HEK293 (cell line): ENCODE measurements around the gene ITGB6.

Source experiments
- CTCF ChIA-PET: fragments of 350-600 bp; formaldehyde crosslinking; extraction: SDS; loops from one replicate; lab custom pipeline; 2021; ENCODE audit warnings: antibody characterized with exemption; lab: Yijun Ruan, JAX
- POLR2A ChIA-PET: fragments of 300-600 bp; formaldehyde crosslinking; extraction: SDS; loops from one replicate; lab custom pipeline; 2020; ENCODE audit warnings: antibody characterized with exemption, inconsistent platforms; lab: Yijun Ruan, JAX
- H3K27ac ChIP-seq: fragments of 200-500 bp; sonication (Bioruptor generic); 2 replicates; pipeline ENCODE4 v1.5.1; 2014; ENCODE audit warnings: low read depth, low read length, control low read depth, inconsistent platforms; ENCODE audit errors: extremely low read depth
- H3K36me3 ChIP-seq, 2 experiments: fragments of 200-500 bp in 1 of 2; sonication (Bioruptor generic) in 1 of 2; 1 replicate in 1 of 2; 2 replicates in 1 of 2; pipeline ENCODE4 v1.5.1; 2014 to 2017; ENCODE audit warnings: inconsistent platforms in 2 of 2, low read length in 2 of 2; ENCODE audit not compliant: control insufficient read depth in 2 of 2, insufficient read depth in 1 of 2
- H3K4me1 ChIP-seq: fragments of 200-500 bp; sonication (Bioruptor generic); 2 replicates; pipeline ENCODE4 v1.5.1; 2014; ENCODE audit warnings: mild to moderate bottlenecking, low read length, inconsistent platforms; ENCODE audit not compliant: control insufficient read depth, insufficient read depth
- H3K4me3 ChIP-seq: 2 replicates; pipeline ENCODE4 v1.5.1; 2011; ENCODE audit warnings: low read depth, mild to moderate bottlenecking, control low read depth, low read length, moderate library complexity
- H3K9me3 ChIP-seq: fragments of 200-500 bp; sonication (Bioruptor generic); 2 replicates; pipeline ENCODE4 v1.5.1; 2014; ENCODE audit warnings: low read depth, low read length, inconsistent platforms; ENCODE audit not compliant: control insufficient read depth, insufficient read depth
- GLI4 ChIP-seq: fragments of 450-650 bp; formaldehyde crosslinking; IDR thresholded peaks from 2 replicates; pipeline ENCODE4 v1.5.1; 2016; ENCODE audit warnings: missing biosample characterization, missing genetic modification characterization
- PRDM1 ChIP-seq: fragments of 450-650 bp; formaldehyde crosslinking; IDR thresholded peaks from 2 replicates; pipeline ENCODE4; 2016; ENCODE audit warnings: missing biosample characterization, missing genetic modification characterization
- SP3 ChIP-seq: fragments of 450-650 bp; formaldehyde crosslinking; IDR thresholded peaks from 2 replicates; pipeline ENCODE4 v1.5.1; 2016; ENCODE audit warnings: missing biosample characterization, missing genetic modification characterization
- WT1 ChIP-seq: fragments of 450-650 bp; formaldehyde crosslinking; IDR thresholded peaks from 2 replicates; pipeline ENCODE4 v1.5.1; 2016; ENCODE audit warnings: missing biosample characterization, missing genetic modification characterization
- ZFHX2 ChIP-seq: fragments of 450-650 bp; formaldehyde crosslinking; conservative IDR thresholded peaks from 2 replicates; pipeline ENCODE4 v1.5.1; 2016; ENCODE audit warnings: missing biosample characterization, missing genetic modification characterization
- ZFP41 ChIP-seq: fragments of 450-650 bp; formaldehyde crosslinking; IDR thresholded peaks from 2 replicates; pipeline ENCODE4 v1.5.1; 2016; ENCODE audit warnings: missing biosample characterization, missing genetic modification characterization, borderline replicate concordance
- ZIC2 ChIP-seq: fragments of 450-650 bp; formaldehyde crosslinking; IDR thresholded peaks from 2 replicates; pipeline ENCODE4 v1.5.1; 2016; ENCODE audit warnings: missing biosample characterization, missing genetic modification characterization
- ZNF138 ChIP-seq: fragments of 450-650 bp; formaldehyde crosslinking; IDR thresholded peaks from 2 replicates; pipeline ENCODE4 v1.5.1; 2016; ENCODE audit warnings: missing biosample characterization, missing genetic modification characterization, borderline replicate concordance
- ZNF169 ChIP-seq: fragments of 450-650 bp; formaldehyde crosslinking; IDR thresholded peaks from 2 replicates; pipeline ENCODE4 v1.5.1; 2016; ENCODE audit warnings: missing biosample characterization, missing genetic modification characterization
- ZNF2 ChIP-seq: fragments of 450-650 bp; formaldehyde crosslinking; IDR thresholded peaks from 2 replicates; pipeline ENCODE4 v1.5.1; 2016; ENCODE audit warnings: missing biosample characterization, missing genetic modification characterization
- ZNF211 ChIP-seq: fragments of 450-650 bp; formaldehyde crosslinking; IDR thresholded peaks from 2 replicates; pipeline ENCODE4 v1.5.1; 2016; ENCODE audit warnings: low read depth, missing biosample characterization, missing genetic modification characterization
- ZNF223 ChIP-seq: fragments of 450-650 bp; formaldehyde crosslinking; IDR thresholded peaks from 2 replicates; pipeline ENCODE4 v1.5.1; 2016; ENCODE audit warnings: missing biosample characterization, missing genetic modification characterization
- ZNF311 ChIP-seq: fragments of 450-650 bp; formaldehyde crosslinking; IDR thresholded peaks from 2 replicates; pipeline ENCODE4 v1.5.1; 2017; ENCODE audit warnings: missing biosample characterization, missing genetic modification characterization, borderline replicate concordance
- ZNF626 ChIP-seq: fragments of 450-650 bp; sonication (Bioruptor Pico); formaldehyde crosslinking; IDR thresholded peaks from 2 replicates; pipeline ENCODE4 v1.5.1; 2018; ENCODE audit warnings: missing biosample characterization, missing genetic modification characterization, inconsistent platforms
- ZNF645 ChIP-seq: fragments of 450-650 bp; formaldehyde crosslinking; IDR thresholded peaks from 2 replicates; pipeline ENCODE4; 2016; ENCODE audit warnings: missing biosample characterization, missing genetic modification characterization
- ZNF670 ChIP-seq: fragments of 450-650 bp; formaldehyde crosslinking; IDR thresholded peaks from 2 replicates; pipeline ENCODE4 v1.5.1; 2016; ENCODE audit warnings: missing biosample characterization, missing genetic modification characterization, low read depth
- ZNF677 ChIP-seq: fragments of 450-650 bp; IDR thresholded peaks from 2 replicates; pipeline ENCODE4 v1.5.0; 2018; ENCODE audit warnings: missing biosample characterization, mild to moderate bottlenecking, missing genetic modification characterization, moderate library complexity
- ZNF701 ChIP-seq: fragments of 450-650 bp; formaldehyde crosslinking; IDR thresholded peaks from 2 replicates; pipeline ENCODE4 v1.5.1; 2016; ENCODE audit warnings: missing biosample characterization, missing genetic modification characterization
- ZNF776 ChIP-seq: fragments of 450-650 bp; formaldehyde crosslinking; IDR thresholded peaks from 2 replicates; pipeline ENCODE4 v1.5.0; 2017; ENCODE audit warnings: missing biosample characterization, missing genetic modification characterization, borderline replicate concordance
- ZSCAN5A ChIP-seq: fragments of 450-650 bp; formaldehyde crosslinking; IDR thresholded peaks from 2 replicates; pipeline ENCODE4 v1.5.1; 2016; ENCODE audit warnings: missing biosample characterization, missing genetic modification characterization
- TF ChIP-seq, protein P1 (sequence below): fragments of 450-650 bp; formaldehyde crosslinking; IDR thresholded peaks from 2 replicates; pipeline ENCODE4 v1.5.1; 2016; ENCODE audit warnings: missing biosample characterization, missing genetic modification characterization
- TF ChIP-seq, protein P2 (sequence below): fragments of 450-650 bp; formaldehyde crosslinking; IDR thresholded peaks from 2 replicates; pipeline ENCODE4 v1.5.1; 2016; ENCODE audit warnings: missing biosample characterization, missing genetic modification characterization
- TF ChIP-seq, protein P3 (sequence below): fragments of 450-650 bp; formaldehyde crosslinking; IDR thresholded peaks from 2 replicates; pipeline ENCODE4 v1.5.1; 2017; ENCODE audit warnings: missing biosample characterization, missing genetic modification characterization
- TF ChIP-seq, protein P4 (sequence below): fragments of 450-650 bp; formaldehyde crosslinking; IDR thresholded peaks from 2 replicates; pipeline ENCODE4 v1.5.1; 2016; ENCODE audit warnings: missing biosample characterization, missing genetic modification characterization, borderline replicate concordance

The ITGB6 gene

DNA sequence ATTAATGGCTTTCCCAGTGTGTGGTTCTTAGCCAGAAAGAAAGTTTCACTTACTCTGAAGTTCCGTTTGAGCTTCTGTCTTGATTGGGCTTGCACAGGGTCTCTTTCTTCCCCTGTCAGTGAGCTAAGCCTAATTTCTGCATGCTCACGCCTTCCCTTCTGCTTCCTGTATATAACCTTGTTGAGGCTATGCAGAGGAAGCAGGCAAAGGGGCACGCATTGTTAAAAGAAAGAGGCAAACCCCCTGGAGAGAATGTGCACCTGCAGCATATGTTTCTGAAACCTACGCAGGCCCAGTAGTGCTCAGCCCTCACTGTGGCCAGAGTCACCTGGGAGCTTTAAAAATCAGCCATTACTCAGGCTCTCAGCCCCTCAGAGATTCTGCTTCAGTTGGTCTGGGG lies 123.2 kb downstream of the ITGB6 start (continued):
- TF ChIP-seq ZNF645 (tag by site-specific recombination) (no peak), ZNF211 (tag by site-specific recombination) (no peak), SP3 (no peak), ZNF2 (no peak), GLI4 (tag by site-specific recombination) (no peak), ZNF138 (tag by site-specific recombination) (no peak), ZFP41 (tag by site-specific recombination) (no peak), PRDM1 (tag by site-specific recombination) (no peak)
- TF ChIP-seq, protein P1, sequence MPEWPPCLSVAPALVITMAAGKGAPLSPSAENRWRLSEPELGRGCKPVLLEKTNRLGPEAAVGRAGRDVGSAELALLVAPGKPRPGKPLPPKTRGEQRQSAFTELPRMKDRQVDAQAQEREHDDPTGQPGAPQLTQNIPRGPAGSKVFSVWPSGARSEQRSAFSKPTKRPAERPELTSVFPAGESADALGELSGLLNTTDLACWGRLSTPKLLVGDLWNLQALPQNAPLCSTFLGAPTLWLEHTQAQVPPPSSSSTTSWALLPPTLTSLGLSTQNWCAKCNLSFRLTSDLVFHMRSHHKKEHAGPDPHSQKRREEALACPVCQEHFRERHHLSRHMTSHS (tag by site-specific recombination) = no peak
- TF ChIP-seq, protein P2, sequence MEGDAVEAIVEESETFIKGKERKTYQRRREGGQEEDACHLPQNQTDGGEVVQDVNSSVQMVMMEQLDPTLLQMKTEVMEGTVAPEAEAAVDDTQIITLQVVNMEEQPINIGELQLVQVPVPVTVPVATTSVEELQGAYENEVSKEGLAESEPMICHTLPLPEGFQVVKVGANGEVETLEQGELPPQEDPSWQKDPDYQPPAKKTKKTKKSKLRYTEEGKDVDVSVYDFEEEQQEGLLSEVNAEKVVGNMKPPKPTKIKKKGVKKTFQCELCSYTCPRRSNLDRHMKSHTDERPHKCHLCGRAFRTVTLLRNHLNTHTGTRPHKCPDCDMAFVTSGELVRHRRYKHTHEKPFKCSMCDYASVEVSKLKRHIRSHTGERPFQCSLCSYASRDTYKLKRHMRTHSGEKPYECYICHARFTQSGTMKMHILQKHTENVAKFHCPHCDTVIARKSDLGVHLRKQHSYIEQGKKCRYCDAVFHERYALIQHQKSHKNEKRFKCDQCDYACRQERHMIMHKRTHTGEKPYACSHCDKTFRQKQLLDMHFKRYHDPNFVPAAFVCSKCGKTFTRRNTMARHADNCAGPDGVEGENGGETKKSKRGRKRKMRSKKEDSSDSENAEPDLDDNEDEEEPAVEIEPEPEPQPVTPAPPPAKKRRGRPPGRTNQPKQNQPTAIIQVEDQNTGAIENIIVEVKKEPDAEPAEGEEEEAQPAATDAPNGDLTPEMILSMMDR (tag by site-specific recombination) = no peak

- TF ChIP-seq ZNF626 (tag by site-specific recombination) (no peak), ZSCAN5A (no peak), ZNF701 (tag by site-specific recombination) (no peak), ZNF670 (tag by site-specific recombination) (no peak), WT1 (tag by site-specific recombination) (no peak), ZIC2 (tag by site-specific recombination) (no peak), ZNF677 (no peak), ZNF223 (tag by site-specific recombination) (no peak), ZNF776 (tag by site-specific recombination) (no peak), ZNF169 (tag by site-specific recombination) (no peak), ZNF311 (no peak), ZFHX2 (tag by site-specific recombination) (no peak)
- TF ChIP-seq, protein P3, sequence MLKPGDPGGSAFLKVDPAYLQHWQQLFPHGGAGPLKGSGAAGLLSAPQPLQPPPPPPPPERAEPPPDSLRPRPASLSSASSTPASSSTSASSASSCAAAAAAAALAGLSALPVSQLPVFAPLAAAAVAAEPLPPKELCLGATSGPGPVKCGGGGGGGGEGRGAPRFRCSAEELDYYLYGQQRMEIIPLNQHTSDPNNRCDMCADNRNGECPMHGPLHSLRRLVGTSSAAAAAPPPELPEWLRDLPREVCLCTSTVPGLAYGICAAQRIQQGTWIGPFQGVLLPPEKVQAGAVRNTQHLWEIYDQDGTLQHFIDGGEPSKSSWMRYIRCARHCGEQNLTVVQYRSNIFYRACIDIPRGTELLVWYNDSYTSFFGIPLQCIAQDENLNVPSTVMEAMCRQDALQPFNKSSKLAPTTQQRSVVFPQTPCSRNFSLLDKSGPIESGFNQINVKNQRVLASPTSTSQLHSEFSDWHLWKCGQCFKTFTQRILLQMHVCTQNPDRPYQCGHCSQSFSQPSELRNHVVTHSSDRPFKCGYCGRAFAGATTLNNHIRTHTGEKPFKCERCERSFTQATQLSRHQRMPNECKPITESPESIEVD (tag by site-specific recombination) = no peak
- TF ChIP-seq, protein P4, sequence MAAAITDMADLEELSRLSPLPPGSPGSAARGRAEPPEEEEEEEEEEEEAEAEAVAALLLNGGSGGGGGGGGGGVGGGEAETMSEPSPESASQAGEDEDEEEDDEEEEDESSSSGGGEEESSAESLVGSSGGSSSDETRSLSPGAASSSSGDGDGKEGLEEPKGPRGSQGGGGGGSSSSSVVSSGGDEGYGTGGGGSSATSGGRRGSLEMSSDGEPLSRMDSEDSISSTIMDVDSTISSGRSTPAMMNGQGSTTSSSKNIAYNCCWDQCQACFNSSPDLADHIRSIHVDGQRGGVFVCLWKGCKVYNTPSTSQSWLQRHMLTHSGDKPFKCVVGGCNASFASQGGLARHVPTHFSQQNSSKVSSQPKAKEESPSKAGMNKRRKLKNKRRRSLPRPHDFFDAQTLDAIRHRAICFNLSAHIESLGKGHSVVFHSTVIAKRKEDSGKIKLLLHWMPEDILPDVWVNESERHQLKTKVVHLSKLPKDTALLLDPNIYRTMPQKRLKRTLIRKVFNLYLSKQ (tag by site-specific recombination) = no peak
- ChIA-PET POLR2A (no interaction called here), CTCF (interaction anchor here (0.5 to 2.6 kb wide), 5 partner anchors 9 to 887 kb away, joined by 3 to 14 read pairs (median 4); no protein-coding TSS in a partner anchor)
- no peaks in the 10 kb centered on the region for H3K9me3 ChIP-seq
- no peak overlapping the region for H3K4me3 ChIP-seq
- no peak overlapping the region for H3K27ac ChIP-seq
- H3K4me1 ChIP-seq = no peaks in the 10 kb centered on the region
- no peaks in the 10 kb centered on the region for H3K36me3 ChIP-seq
These were observed 123.8 kb downstream of the ITGB6 start for GRCh38 chr2:160076241-160076640.
